Hepatocyte (in vitro differentiated cells): Measurements from ENCODE around the gene IFNL1. TPM values are rescaled to one million over a fixed set of nuclear protein-coding genes. Genes with fewer than 3 reads are reported as not detected.
"Not testable (repeated sequence)": the region's sequence is repeated elsewhere in the genome, so short reads cannot be mapped to it uniquely, and the experiment has no call there.

Experiments used
- DNase-seq: peaks from one replicate; pipeline ENCODE4 v3.0.0-alpha.2; 2016; ENCODE audit warnings: low spot score
- H2AFZ ChIP-seq: fragments of 200-600 bp; sonication (generic); 2 replicates; pipeline ENCODE4 v1.6.0; 2016; ENCODE audit warnings: antibody characterized with exemption, mild to moderate bottlenecking
- H3K27ac ChIP-seq: fragments of 200-600 bp; sonication (generic); 2 replicates; pipeline ENCODE4 v1.5.1; 2016; ENCODE audit warnings: mild to moderate bottlenecking
- H3K27me3 ChIP-seq: fragments of 200-600 bp; sonication (generic); 2 replicates; pipeline ENCODE4 v1.6.1; 2016
- H3K36me3 ChIP-seq: fragments of 200-600 bp; sonication (generic); replicated peaks from 2 replicates; pipeline ENCODE4 v1.5.1; 2016; ENCODE audit warnings: low read depth; ENCODE audit not compliant: insufficient read depth
- H3K4me1 ChIP-seq: fragments of 200-600 bp; sonication (generic); 2 replicates; pipeline ENCODE4 v1.5.1; 2016; ENCODE audit warnings: mild to moderate bottlenecking, moderate library complexity; ENCODE audit not compliant: insufficient read depth
- H3K4me2 ChIP-seq: fragments of 200-600 bp; sonication (generic); 2 replicates; pipeline ENCODE4 v1.6.0; 2016
- H3K4me3 ChIP-seq: fragments of 200-600 bp; sonication (generic); 2 replicates; pipeline ENCODE4 v1.5.1; 2016; ENCODE audit warnings: mild to moderate bottlenecking
- H3K79me2 ChIP-seq: fragments of 200-600 bp; sonication (generic); 2 replicates; pipeline ENCODE4 v1.6.0; 2017; ENCODE audit warnings: mild to moderate bottlenecking
- H3K9me2 ChIP-seq: fragments of 200-600 bp; sonication (generic); replicated peaks from 2 replicates; pipeline ENCODE4 v1.6.0; 2017; ENCODE audit warnings: mild to moderate bottlenecking; ENCODE audit not compliant: insufficient read depth
- H3K9me3 ChIP-seq: fragments of 200-600 bp; sonication (generic); 2 replicates; pipeline ENCODE4 v1.5.1; 2016; ENCODE audit warnings: low read depth, mild to moderate bottlenecking
- H4K20me1 ChIP-seq: fragments of 200-600 bp; sonication (generic); 2 replicates; pipeline ENCODE4 v1.6.0; 2016; ENCODE audit warnings: mild to moderate bottlenecking; ENCODE audit not compliant: insufficient read depth, poor library complexity, severe bottlenecking
- EZH2 ChIP-seq: fragments of 200-600 bp; sonication (generic); IDR thresholded peaks from 2 replicates; pipeline ENCODE4 v1.6.1; 2016; ENCODE audit warnings: antibody characterized with exemption, mild to moderate bottlenecking, borderline replicate concordance
- EZH2phosphoT487 ChIP-seq: fragments of 200-600 bp; sonication (generic); IDR thresholded peaks from one replicate; pipeline ENCODE4 v1.6.1; 2018; ENCODE audit warnings: antibody characterized with exemption, mild to moderate bottlenecking, low read depth, moderate library complexity; ENCODE audit not compliant: unreplicated experiment, severe bottlenecking
- WGBS: methylation state at CpG from one replicate; pipeline ENCODE4 v1.1.6; 2016; ENCODE audit warnings: low lambda C conversion rate; ENCODE audit errors: missing lambda C conversion rate; 5-methylcytosine and 5-hydroxymethylcytosine counted together
- polyA plus RNA-seq: library from polyadenylated mRNA; unstranded; fragments of >200 nt; fragmentation: Nextera tagmentation; extraction: Ambion mirVana; gene quantifications from 2 replicates; pipeline ENCODE4 v1.2.1, GENCODE V29; 2016
- total RNA-seq: library from RNA; depleted of rRNA; stranded (reverse); fragments of >200 nt; gene quantifications from 2 replicates; pipeline ENCODE4 v1.2.3, GENCODE V29; 2014
- TF ChIP-seq, protein P1 (sequence below): fragments of 200-600 bp; sonication (generic); IDR thresholded peaks from 2 replicates; pipeline ENCODE4 v1.5.1; 2016; ENCODE audit warnings: antibody characterized with exemption, mild to moderate bottlenecking; ENCODE audit not compliant: poor library complexity

IFNL1 gene
- total and polyA plus RNA-seq, 2 experiments from 2014 or later, result not detected

DNA sequence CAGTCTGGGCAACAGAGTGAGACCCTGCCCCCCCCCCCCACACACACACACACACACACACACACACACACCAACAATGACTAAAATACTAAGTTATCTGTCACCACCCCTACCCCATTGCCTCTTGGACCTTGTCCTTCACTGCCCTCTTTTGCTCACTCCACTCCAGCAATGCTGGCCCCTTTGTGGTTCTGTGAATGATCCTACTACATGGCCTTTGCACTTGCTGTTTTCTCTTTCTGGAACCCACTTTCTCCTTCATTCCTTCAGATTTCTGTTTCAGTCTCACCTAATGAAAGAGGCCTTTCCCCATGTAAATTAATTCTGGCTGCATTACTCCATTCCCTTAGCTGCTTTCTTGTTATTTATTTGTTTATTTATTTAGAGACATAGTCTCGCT lies 43.5 kb downstream of the IFNL1 start:
- Histone ChIP-seq H3K4me3 (no peak overlapping the region), H3K36me3 (no peaks in the 10 kb centered on the region), H3K79me2 (peaks cover 34% of the 10 kb centered on the region), H2AFZ (no peak overlapping the region), H3K9me2 (no peaks in the 10 kb centered on the region), H4K20me1 (peaks cover 12% of the 10 kb centered on the region), H3K27ac (no peak overlapping the region), H3K4me1 (peaks cover 16% of the 10 kb centered on the region), H3K9me3 (no peaks in the 10 kb centered on the region), H3K27me3 (no peaks in the 10 kb centered on the region), H3K4me2 (no peak overlapping the region)
- WGBS, result 100% methylated on average over 1 of the region's 1 CpG
- TF ChIP-seq, protein P1, sequence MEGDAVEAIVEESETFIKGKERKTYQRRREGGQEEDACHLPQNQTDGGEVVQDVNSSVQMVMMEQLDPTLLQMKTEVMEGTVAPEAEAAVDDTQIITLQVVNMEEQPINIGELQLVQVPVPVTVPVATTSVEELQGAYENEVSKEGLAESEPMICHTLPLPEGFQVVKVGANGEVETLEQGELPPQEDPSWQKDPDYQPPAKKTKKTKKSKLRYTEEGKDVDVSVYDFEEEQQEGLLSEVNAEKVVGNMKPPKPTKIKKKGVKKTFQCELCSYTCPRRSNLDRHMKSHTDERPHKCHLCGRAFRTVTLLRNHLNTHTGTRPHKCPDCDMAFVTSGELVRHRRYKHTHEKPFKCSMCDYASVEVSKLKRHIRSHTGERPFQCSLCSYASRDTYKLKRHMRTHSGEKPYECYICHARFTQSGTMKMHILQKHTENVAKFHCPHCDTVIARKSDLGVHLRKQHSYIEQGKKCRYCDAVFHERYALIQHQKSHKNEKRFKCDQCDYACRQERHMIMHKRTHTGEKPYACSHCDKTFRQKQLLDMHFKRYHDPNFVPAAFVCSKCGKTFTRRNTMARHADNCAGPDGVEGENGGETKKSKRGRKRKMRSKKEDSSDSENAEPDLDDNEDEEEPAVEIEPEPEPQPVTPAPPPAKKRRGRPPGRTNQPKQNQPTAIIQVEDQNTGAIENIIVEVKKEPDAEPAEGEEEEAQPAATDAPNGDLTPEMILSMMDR, result no peak
- TF ChIP-seq EZH2, result no peak
- TF ChIP-seq EZH2phosphoT487, result no peak
- no peak for DNase-seq

DNA sequence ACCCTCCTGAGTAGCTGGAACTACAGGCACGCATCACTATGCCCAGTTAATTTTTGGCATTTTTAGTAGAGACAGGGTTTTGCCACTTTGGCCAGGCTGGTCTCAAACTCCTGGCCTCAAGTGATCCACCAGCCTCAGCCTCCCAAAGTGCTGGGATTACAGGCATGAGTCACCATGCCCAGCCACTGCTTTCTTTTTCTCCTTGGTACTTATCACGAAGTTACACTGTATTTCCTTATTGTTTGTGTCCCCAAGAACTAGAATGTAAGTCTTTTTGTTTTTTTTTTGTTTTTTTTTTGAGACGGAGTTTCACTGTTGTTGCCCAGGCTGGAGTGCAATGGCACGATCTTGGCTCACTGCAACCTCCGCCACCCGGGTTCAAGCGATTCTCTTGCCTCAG lies 43.9 kb downstream of the IFNL1 start:
- DNase-seq, H3K27ac ChIP-seq, H3K27me3 ChIP-seq, H3K9me2 ChIP-seq, H2AFZ ChIP-seq, H3K36me3 ChIP-seq, H3K9me3 ChIP-seq, H3K4me3 ChIP-seq: not testable (repeated sequence)
- Histone ChIP-seq H3K79me2 (peaks cover 38% of the 10 kb centered on the region), H4K20me1 (peaks cover 12% of the 10 kb centered on the region), H3K4me1 (peaks cover 16% of the 10 kb centered on the region), H3K4me2 (peak overlapping the region; percentile 89)
- WGBS, result 89% methylated on average over 7 of the region's 7 CpGs

DNA sequence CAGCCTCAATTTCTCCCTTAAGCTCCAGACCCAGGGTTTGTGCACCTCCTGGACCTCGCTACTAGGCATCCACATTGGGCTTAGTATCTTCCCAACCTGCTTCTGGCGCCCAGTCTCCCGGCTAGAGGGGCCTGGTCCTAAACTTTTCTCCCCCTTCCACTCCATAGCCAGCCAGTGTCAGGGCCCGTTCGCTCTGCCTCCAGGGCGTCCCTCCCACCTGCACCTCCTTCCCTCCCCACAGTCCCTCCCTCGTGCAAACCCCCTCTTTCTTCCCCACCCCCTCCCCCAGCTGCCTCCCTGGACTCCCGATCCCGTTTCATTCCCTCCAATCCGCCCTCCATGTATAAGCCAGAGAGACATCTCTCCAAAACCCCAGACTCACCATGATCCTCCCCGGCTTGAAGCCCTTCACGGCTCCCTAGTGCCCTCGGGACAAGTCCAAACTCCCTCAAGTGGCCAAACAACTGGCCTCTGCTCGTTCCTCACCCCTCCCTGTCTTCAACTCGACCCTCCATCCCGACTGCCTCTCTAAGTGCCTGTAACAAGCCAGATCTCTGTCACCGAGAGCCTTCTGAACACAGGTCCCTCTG lies 45.0 kb downstream of the IFNL1 start:
- DNase-seq, result peak; percentile 57
- H3K9me3 ChIP-seq, result no peaks in the 10 kb centered on the region
- peak overlapping the region; percentile 90 for H2AFZ ChIP-seq
- H3K79me2 ChIP-seq, result peaks cover 49% of the 10 kb centered on the region
- H3K4me3 ChIP-seq, result peak overlapping the region; percentile 90
- H3K4me2 ChIP-seq, result peak overlapping the region; percentile 89
- peak overlapping the region; percentile 89 for H3K27ac ChIP-seq
- H3K9me2 ChIP-seq, result no peaks in the 10 kb centered on the region
- H3K36me3 ChIP-seq, result no peaks in the 10 kb centered on the region
- peaks cover 17% of the 10 kb centered on the region for H4K20me1 ChIP-seq
- no peaks in the 10 kb centered on the region for H3K27me3 ChIP-seq
- 12% methylated on average over 11 of the region's 17 CpGs for WGBS
- H3K4me1 ChIP-seq, result peaks cover 16% of the 10 kb centered on the region
- TF ChIP-seq EZH2phosphoT487 (no peak), EZH2 (no peak)
- TF ChIP-seq, protein P1, result no peak

DNA sequence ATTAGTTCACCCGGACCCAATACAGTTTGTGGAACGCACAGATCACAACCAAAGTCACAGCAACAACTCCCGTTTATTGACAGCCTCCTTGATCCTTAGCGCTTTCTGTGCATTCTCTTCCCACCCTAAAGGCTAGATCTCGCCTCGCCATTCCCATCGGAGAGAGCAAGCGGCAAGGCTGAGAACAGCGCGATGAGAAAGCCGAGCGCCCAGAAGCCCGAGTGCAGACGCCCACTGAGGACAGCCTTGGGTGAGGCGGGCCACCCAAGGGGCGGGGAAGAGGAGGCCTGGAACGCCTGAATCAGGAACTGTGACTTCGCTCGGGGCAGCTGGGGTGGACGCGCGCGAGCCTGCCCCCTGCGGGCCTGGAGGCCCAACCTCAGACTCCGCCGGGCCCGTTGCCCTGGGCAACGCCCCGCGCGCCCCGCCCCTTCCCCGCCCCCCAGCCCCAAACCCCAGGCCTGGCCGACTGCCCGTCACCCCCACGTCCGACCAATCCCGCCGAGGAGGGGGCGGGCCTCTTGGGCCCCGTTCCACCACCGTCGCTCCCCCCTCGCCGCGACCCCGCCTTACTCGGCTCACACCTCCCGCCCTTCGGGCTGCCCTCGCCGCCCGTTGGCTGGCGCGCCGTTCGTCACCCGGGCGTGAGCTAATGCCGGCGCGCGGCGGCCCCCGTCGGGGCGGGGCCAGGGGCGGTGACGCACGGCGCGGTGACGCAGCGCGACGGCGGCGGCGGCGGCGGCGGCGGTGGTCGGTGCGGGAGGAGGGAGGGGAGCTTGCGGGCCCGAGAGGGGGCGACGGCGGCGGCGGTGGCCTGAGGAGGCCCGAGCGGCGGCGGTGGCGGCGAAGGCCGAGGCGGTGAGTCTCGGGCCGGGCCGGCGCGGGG lies 45.8 kb downstream of the IFNL1 start, which contains the start of gene SAMD4B:
Gene SAMD4B, plus strand, starts transcription at position 703 of the 886 bp plus-strand sequence. CDS start 14,473 bp downstream, outside the sequence.
- Histone ChIP-seq H3K79me2 (peaks cover 56% of the 10 kb centered on the region), H3K4me1 (peaks cover 16% of the 10 kb centered on the region), H3K4me3 (peak within 1 kb of the TSS; percentile 95), H3K4me2 (peak within 1 kb of the TSS; percentile 91), H3K9me3 (no peaks in the 10 kb centered on the region), H3K9me2 (no peaks in the 10 kb centered on the region), H3K27me3 (no peaks in the 10 kb centered on the region), H4K20me1 (peaks cover 25% of the 10 kb centered on the region), H3K27ac (peak within 1 kb of the TSS; percentile 89), H3K36me3 (no peaks in the 10 kb centered on the region), H2AFZ (peak within 1 kb of the TSS; percentile 90)
- TF ChIP-seq, protein P1, result peak; percentile 77
- no peak for TF ChIP-seq EZH2phosphoT487
- 1% methylated on average over 24 of the region's 105 CpGs for WGBS
- DNase-seq, result peak; percentile 100
